KG1 (cell line): Measurements from ENCODE around the gene NCAN.
"Not testable (repeated sequence)": the region's sequence is repeated elsewhere in the genome, so short reads cannot be mapped to it uniquely, and the experiment has no call there.

Experiments used
- DNase-seq: peaks from one replicate; lab custom pipeline; 2025; lab: John Stamatoyannopoulos, UW

The NCAN gene

DNA sequence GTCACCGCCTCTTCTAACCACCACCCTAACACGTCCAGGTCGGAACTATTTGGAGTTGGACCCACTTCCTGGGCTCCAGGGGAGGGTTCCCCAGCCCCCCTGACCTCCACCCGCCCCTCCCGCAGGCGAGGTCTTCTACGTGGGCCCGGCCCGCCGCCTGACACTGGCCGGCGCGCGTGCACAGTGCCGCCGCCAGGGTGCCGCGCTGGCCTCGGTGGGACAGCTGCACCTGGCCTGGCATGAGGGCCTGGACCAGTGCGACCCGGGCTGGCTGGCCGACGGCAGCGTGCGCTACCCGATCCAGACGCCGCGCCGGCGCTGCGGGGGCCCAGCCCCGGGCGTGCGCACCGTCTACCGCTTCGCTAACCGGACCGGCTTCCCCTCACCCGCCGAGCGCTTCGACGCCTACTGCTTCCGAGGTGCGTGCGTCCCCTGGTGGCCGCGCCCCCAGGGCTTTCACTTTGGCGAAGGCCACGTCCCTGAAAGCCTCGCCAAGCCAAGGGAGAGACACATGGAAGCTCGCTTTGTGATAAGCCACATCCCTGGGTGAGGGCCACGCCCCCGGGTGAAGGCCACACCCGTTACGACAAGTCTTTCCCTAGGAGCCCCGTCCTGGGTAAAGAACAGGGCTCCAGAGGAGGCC, 13.2 kb downstream of the NCAN start:
- no peak for DNase-seq

DNA sequence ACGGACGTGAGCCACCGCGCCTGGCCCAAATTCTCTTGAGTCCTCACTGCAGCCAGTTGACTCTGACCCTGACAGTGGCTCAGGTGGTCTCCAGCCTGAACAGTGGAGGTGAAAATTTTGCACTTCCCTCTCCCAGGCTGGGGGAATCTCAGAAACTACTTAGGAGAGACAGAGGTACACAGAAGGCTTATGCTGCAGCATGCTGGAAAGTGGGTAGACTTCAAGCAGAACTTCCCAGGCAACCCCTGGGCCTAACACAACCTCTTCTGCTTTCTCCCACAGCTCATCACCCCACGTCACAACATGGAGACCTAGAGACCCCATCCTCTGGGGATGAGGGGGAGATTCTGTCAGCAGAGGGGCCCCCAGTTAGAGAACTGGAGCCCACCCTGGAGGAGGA, 14.4 kb downstream of the NCAN start:
- no peak for DNase-seq

DNA sequence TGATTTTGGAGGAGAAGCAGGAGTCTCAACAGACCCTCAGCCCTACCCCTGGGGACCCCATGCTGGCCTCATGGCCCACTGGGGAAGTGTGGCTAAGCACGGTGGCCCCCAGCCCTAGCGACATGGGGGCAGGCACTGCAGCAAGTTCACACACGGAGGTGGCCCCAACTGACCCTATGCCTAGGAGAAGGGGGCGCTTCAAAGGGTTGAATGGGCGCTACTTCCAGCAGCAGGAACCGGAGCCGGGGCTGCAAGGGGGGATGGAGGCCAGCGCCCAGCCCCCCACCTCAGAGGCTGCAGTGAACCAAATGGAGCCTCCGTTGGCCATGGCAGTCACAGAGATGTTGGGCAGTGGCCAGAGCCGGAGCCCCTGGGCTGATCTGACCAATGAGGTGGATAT, 14.9 kb downstream of the NCAN start:
- no peak for DNase-seq

DNA sequence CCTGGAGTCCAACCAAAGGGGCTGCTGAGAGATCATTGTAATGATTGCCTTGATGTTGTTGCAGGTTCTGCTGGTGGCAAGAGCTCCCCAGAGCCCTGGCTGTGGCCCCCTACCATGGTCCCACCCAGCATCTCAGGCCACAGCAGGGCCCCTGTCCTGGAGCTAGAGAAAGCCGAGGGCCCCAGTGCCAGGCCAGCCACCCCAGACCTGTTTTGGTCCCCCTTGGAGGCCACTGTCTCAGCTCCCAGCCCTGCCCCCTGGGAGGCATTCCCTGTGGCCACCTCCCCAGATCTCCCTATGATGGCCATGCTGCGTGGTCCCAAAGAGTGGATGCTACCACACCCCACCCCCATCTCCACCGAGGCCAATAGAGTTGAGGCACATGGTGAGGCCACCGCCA, 15.5 kb downstream of the NCAN start:
- DNase-seq, result no peak

DNA sequence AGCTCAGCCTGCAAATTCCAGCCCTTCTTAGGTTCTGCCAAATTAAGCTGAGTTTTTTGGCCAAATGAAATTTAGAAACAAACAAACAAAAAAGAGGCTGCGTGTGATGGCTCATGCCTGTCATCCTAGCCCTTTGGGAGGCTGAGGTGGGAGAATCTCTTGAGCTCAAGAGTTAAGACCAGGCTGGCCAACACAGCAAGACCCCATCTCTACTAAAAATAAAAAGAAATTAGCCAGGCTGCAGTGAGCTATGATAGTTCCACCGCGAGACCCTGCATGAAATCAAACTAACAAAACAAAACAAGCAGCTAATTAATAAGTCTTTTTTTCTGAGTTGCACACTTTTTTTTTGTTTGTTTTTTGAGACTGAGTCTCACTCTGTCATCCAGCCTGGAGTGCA, 17.9 kb downstream of the NCAN start:
- no peak for DNase-seq

DNA sequence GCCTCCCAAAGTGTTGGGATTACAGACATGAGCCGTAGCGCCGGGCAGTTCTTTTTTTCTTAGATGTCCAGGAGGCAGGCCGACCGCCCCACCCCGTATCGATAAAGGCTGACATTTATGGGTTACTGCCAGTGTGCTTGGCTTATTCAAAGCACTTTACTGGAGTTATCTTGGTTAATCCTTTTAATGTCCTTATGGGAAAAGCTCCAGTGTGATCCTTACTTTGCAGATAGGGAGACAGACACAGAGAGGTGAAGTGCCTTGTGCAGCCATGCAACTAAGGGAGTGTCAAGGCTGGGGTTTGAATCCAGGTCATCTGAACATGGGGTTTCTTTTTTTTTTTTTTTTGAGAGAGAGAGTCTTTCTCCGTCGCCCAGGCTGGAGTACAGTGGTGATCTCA, 19.2 kb downstream of the NCAN start:
- DNase-seq, result no peak

DNA sequence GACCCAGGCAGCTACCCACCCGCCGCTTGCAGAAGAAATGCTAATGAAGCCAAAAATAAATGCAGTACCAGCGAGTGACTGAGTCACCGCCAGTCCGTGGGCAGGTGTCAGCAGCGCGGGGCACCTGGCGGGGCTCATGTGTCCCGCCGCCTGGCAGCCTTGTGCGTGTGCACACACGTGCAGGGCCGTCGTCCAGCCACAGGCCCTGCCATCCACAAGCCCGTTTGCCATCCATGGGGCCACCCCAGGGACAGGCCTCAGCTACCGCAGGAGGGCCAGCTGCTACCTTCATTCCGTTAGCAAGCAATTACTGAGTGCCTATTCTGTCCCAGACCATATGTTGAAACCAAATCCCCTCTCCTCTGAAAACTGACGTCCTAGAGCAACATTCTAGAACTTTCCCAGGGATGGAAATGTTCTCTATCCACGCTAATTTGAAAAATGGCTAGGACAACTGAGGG, 20.5 kb downstream of the NCAN start:
- no peak for DNase-seq

DNA sequence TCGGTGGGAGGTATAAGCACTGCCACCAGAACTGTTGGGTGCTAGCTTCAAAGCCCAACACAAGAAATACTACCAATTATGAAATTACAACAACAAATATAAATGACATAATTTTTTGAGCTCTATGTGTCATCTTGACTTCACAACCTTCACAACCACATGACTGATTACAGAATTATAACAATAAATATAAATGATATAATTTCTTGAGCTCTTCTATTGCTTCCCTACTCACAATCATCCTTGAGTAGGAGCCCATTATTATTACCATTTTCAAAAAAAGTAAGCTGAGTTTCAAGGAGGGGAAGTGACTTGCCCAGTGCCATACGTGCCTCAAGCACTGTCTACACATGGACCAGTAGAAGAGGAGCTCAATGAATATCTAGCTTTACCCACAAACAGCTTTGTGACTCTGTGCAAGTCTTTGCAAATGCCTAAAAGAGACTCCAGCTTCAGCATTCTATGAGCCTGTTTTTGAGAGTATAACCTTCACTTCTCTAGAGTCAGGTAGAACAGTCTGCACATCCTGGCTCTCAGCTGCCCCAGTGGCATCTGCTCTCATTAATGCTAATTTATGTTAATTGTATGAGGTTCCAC, 22.6 kb downstream of the NCAN start:
- no peak for DNase-seq

DNA sequence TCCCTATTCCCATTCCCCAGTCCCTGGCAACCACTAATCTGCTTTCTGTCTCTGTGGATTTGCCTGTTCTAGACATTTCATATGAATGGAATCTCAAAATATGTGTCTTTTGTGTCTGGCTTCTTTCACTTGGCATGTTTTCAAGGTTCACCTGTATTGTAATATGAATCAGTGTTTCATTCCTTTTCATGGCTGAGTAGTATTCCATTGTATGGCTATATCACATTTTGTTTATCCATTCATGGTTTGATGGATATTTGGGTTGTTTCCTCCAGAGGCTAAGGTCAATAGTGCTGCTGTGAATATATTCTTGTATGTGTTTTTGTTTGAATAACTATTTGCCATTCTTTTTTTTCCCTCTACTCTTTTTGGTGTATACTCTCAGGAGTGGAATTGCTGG, 24.4 kb downstream of the NCAN start:
- no peak for DNase-seq

DNA sequence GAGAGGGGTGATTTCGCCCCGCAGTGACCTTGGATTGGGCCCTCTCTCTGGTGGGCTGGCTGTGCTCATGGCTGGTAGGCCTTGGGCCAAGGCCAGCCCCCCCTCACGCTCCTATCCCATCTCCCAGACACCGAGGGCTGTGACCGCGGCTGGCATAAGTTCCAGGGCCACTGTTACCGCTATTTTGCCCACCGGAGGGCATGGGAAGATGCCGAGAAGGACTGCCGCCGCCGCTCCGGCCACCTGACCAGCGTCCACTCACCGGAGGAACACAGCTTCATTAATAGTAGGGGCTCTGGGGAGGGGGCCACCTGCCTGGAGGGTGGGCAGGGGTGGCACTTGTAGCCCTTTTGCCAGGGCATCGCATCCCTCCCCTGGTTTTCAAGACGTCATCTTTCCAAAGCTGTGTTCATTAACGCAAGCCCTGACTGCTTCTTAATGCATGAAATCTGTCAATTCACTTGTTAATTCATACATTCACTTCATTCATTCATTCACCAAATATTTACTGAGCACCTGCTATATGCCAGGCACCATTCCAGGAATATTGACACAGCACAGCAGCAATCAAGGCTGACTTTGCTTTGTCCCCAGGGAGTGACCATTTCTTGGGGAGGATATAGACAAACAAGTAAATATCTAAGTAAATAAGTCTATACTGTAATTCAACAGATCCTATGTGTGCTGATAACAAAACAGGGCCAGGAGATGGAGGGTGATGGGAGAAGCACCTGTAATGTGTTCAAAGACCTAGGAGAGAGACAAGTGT, 26.6 kb downstream of the NCAN start:
- DNase-seq, result no peak

DNA sequence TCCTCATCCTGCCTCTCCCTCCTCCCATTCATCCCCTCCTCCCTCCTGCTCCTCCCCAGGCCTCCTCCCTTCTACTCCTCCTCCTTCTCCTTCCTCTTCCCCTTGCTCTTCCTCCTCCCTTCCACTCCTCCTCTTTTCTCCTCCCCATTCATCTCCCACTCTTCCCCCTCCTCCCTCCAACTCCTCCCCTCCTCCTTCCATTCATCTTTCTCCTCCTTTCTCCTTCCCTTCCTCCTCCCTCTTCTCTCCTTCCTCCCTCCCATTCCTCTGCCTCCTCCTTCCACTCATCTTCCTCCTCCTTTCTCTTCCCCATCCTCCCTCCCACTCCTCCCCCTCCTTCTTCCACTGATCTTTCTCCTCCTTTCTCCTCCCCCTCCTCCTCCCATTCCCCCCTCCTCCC, 27.9 kb downstream of the NCAN start:
- no peak for DNase-seq

DNA sequence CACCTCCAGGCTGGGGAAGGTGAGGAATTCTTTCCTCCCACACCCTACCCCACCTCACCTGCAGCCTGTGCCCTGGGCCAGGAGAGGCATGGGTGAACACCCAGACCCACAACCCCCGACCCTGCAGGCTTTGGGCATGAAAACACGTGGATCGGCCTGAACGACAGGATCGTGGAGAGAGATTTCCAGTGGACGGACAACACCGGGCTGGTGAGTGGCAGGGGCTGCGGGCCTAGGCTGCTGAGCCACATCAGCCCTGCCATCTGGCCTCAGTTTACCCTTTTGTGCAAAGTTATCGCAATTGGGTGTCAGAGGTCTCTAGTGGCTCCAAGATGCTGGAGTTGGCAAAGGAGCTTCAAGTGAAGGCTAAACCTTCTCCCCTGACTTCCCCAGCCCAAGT, 28.7 kb downstream of the NCAN start:
- no peak for DNase-seq

DNA sequence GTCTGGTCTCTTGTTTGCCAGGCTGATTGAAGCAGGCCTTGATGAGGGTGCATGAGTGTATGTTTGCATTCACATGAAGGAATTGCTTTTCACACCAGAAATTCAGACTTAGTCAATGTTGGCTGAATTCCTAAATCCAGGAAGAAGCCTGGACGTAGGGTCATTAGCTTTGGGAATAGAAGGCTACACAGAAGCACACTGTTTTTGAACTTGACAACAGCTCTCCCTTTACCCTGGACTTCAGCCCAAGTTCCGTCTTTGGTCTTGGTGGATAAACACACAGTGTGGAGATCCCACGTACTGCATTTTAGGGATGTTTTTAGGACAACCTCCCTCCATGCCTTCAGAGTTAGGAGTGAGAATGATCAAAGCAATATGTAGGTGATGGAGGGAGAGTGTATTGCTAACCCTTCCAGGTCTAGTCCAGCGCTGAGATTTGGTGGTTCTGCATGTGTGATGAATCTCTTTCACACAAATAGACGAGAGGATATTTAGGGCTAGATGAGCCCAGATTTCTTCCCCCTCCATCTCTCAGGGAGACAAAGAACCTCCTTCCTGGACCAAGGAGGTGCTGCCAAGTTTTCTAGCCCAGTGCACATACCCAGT, 38.5 kb downstream of the NCAN start:
- DNase-seq, result no peak

DNA sequence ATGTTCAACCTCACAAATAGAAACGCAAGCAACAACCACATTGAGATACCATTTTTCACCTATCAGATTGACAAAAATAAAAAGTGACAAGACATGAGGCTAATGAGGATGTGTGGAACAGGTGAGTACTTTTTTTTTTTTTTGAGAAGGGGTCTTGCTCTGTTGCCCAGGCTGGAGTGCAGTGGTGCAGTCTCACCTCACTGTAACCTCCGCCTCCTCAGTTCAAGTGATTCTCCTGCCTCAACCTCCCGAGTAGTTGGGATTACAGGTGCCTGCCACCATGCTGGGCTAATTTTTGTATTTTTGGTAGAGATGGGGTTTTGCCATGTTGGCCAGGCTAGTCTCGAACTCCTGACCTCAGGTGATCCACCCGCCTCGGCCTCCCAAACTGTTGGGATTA, 41.7 kb downstream of the NCAN start:
- not testable (repeated sequence) for DNase-seq

DNA sequence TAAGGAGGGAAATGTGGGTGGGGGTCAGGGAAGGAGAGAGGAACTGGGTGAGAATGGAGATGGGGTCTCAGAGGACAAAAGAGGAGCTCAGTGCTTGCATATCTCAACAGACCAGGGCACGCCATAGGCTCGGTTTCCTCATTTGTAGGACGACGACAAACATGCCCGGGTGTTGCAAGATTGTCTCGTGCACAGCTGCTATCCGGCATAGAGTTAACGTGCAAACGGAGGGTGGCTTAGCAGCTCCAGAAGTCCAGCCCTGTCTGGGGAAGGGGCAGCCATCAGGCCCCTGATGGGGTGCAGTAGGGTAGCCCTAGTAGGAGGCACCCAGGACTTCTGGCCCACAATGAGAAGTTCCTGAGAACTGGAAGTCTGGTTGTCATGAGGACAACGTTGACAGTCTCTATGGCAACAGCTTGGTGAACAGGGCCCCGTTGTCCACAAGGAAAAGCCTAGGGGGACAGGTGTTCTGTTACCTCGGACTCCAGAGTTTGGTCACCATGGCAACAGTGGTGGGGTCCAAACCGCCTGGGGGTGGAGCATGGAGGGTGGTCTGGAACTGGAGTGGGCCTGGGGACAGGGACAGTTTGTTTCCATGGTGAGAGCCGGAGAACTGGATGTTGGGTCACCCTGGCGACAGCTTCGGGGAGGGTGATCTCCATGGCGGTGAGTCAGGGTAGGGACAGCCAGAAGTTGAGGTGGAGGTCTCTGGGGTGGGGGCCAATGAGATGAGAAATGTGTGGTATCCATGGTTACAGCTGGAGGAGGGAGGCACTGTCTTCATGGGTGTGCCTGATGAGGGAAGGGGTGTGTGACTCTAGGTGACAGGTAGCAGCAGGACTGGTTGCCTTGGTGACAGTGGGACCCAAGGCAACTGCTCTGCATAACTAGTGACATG, 44.6 kb downstream of the NCAN start:
- DNase-seq, result no peak

DNA sequence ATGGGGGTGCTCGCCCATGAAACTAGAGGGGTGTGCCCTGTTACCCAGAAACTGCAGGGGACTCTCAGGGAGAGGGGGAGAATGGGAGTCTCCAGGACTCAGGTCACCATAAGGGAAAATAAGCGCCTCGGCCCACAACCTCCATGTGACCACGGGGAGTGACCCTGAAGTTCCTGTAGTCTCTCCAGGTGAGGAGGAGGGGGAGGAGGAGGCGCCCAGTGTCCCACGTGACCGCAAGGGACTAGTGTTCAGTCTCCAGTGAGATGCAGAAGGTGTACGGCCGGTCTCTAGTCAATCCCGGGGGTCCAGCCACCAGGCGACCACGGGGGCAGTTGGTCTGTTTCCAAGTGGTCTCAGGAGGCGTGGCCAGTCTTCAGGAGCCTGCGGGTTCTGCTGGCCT, 45.4 kb downstream of the NCAN start:
- DNase-seq, result no peak

DNA sequence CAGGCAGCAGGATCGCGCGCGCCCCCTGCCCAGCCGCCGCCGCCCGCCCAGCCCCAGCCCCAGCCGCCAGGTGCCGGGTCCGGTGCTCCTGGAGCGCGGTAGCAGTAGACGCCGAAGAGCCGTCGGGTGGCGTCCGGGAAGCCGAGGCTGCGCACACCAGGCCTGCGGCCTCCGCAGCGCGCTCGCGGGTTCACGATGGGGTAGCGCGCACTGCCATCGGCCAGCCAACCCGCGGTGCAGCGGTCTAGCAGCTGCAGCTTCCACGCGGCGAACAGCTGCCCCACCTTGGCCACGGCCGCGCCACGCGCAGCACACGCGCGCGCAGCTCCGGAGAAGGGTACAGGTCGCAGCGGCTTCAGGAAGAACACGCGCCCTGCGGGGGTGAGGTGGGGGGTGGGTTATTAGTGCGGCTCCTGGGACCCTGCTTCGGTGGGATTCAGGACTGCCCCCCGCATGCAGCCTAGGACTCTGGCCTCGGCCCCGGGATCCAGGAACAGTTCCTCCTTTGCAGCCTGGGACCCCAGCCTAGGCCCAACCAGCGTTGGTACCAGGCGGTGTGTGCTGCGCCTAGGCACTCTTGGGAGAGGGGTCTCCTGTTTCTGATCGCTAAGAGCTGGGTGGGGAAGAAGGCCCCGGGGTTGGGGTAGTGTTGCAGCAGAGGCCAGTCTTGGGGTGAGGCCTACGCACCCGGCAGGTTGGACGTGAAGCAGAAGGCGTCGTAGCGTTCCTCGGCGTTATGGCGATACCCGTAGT, 46.3 kb downstream of the NCAN start:
- no peak for DNase-seq

DNA sequence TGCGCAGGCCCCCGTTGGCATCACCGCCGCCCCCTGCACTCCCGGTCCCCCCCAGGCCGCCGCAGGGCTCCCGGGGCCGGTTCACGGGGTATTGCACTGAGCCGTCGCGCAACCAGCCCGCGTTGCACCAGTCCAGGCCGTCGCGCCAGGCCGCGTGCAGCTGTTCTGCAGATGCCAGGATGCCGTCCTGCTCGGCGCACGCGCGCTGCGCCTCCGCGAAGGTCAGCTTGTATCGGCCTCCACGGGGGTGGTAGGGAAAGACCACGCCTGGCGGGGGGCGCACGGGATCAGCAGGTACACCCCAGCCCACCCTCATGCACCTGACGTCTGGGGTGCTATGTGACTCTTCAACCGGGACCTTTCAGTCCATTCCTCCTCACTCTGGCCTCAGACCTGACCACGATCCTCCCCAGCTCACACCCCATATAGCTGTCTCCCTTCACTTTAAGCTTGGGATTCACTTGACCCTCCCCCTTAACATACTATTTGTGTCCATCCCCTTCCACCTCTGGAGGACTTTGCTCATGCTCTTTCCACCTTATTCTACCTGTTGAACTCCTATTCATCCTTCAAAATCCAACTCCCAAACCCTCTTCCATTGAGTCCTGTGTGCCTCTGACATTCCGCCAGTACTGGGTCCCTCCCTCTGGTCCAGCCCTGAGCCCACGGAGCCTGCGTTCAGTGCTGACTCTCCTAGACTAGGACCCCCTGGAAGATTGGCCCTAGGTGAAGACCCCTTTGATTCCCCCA, 47.0 kb downstream of the NCAN start:
- DNase-seq, result no peak

DNA sequence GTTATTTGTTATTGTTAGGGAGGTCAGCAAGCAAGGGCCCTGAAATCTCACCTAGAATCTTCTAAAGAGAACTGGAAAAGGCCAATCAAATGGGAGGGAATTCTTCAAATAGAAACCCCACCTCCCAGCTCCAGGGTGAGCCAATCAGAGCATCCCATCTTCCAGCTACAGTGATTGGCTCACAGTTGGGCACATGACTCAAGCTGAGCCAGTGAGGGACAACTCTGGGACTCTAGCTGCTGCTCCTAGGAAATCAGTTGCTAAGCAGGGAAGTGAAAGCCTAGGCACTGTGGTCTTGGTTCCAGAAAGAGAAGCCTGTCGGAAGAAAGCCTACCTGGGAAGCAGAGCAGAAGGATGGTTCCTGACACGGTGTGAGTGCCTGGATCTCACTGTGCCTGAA, 48.0 kb downstream of the NCAN start:
- no peak for DNase-seq

DNA sequence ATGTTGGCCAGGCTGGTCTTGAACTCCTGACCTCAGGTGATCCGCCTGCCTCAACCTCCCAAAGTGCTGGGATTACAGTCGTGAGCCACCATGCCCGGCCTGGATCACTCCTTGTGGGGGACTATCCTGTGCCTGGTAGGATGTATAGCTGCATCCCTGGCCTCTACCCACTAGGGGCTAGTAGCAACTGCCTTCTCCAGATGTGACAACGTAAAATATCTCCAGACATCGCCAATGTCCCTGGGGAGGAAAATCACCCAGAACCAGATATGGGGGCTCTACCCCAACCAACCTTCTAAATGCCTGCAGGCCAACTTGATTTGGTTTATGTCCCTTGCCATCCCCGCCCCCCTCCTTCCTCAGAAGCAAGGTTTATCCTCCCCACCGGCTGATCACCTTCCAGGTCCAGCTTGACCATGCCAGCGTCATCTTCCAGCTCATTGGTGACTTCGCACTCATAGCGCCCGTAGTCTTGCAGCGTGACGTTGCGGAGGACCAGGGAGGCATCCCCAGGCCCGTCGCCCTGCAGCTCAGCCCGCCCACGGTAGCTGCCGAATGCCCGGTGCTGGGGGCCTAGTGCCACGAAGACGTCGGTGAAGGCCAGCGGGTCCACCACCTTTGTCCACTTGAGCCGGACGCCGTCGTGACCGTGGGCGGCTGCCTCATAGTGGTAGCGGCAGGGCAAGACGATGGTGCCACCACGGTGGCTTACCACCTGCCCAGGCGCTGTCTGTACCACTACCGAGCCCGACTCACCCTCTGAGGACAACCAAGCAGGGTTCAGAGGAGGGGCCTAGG, 48.9 kb downstream of the NCAN start:
- no peak for DNase-seq
